NCI-H748 (cell line): ENCODE results near the gene NEMP2.

ENCODE experiments used
- DNase-seq: peaks from one replicate; lab custom pipeline; 2025; ENCODE audit not compliant: unreplicated experiment; lab: John Stamatoyannopoulos, UW

NEMP2 gene

DNA sequence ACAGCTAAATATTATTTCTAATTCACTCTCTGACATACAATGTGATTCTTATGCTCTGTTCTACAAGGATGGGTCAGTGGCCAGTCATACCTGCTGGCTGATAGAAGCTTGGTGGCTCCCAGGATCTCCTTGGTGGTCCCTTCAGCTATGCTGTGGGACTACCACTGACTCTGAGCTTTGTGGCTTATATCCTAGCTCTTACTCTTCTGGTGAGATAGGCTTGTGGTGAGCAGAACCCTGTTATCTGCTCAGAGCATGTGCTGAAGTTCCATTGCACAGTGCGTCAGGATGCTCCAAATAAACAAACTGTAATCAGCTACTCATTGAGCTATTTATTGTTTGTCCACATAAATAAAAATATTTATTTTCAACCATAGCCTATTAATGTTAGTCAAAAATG, 74.6 kb downstream of the NEMP2 start:
- no peak for DNase-seq

DNA sequence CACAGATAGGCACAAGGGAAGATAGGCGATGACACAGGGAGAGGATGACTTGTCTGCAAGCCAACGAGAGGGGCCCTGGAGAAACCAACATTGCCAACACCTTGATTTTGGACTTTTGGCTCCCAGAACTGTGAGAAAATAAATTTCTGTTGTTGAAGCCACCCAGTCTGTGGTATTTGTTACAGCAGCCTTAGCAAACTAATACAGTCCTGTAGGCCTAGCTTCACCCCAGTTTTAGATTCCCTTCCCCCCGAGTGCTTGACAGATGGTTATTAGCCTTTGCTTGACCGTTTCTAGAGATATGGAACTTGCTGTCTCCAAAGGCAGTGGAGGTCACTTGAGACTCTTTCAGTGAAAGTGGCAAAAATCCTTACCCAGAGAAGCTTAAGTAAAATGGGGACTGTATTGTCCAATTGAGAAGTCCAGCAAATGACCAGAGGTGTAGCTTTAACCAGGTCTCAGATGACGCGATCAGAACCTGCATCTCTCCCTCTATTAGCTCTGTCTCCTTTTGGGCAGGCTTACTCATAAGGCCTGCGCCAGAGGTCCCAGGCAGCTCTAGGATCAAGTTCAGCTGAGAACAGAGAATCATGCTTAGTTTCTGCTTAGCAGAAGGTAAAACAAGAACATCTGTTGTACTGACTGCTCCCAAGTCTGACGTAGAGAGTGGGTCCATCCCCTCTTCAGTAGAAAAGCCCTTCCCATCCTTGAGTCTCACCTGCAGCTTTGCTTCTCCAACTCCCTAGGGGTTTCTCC, 76.0 kb downstream of the NEMP2 start:
- no peak for DNase-seq

DNA sequence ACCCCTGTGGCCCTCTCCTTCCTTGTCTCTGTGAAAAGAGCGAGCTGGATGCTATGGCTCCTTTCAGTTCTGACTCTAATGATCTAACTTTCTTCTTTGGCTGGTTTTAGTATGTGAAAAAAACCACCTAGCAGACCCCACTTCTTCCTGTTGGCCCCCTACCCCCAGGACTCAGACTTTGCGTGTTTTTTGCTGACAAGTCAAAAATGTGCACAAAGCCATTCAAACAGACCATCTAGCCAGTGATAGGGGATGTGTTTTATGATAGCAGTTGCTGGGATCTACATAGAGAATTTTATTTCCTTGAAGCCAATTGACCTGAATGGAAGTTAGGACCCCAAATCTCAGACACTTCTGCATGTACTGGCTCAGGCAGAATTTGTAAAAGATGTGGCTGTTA, 77.3 kb downstream of the NEMP2 start:
- no peak for DNase-seq

DNA sequence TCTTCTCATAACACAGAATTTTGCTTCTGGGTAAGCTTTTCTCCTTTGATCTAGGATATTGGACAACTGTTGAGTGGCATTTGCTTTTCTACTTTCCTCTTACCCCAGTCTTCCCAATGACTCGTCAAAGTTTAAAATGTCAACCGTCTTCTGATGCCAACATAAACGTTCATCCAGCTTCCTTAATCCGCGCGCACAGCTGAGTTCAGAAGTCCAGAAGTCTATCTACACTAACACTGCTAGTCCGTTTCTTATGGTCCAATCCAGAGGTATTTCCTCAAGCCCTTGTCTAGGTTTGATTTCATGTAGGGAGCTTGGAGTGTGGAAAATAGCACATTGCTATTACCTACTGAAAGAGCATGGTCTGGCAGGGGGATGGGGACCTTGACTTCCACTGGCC, 77.7 kb downstream of the NEMP2 start:
- DNase-seq, result no peak

DNA sequence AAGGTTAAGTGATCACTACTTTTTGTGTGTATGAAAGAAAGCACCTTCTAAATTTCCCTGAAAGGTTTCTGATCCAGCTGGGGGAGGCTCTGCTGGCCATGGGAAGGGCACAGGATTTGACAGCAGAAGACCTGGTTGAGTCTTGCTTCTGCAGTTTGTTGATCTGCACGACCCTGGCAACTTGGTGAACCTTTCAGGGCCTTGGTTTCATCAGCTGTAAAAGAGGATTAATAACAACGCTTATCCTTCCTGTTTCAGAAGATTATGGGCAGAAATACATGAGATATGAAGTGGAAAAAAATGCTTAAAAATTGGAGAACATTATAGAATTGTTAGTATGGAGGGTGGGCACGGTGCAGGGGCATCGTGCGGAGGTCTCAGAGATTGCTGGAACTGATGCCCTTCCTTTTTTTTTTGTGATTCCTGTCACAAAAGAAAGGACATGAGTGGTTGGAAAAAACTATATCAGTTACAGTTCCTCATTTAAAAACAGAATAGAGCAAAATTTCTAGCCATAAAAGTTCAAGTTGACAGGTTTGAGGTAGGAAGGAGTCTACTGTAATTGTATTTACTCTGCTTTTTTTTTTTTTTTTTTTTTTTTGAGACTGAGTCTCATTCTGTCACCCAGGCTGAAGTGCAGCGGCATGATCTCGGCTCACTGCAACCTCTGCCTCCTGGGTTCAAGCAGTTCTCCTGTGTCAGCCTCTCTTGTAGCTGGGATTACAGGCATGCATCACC, 79.0 kb downstream of the NEMP2 start:
- DNase-seq, result no peak

DNA sequence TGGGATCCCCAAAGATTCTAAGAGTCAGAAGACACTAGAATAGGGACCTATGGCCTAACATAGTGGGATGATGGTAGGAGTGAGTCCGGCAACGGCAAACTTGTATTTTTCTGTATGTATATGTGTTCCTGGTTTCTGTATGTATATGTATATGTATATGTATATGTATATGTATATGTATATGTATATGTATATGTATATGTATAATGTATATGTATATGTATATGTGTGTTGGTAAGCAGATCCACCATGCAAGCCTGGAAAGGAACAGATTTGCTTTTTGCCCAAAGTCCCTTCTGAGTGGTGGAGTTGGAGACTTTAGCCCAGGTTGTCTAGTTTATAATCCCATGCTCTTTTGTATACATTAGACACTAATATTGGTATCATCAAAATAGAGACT, 79.7 kb downstream of the NEMP2 start:
- no peak for DNase-seq
